SK-N-SH (cell line): ENCODE data around the gene ME1. TPM values are rescaled to one million over a fixed set of nuclear protein-coding genes. Genes with fewer than 3 reads are reported as not detected.
A peak's percentile ranks its signal among the peaks of the same experiment; 100 is the strongest.

Experiments
- CTCF ChIA-PET: fragments of 300-600, 350-600 bp; formaldehyde crosslinking; extraction: SDS; loops from one replicate; lab custom pipeline; 2021; lab: Yijun Ruan, JAX
- POLR2A ChIA-PET: fragments of 350-600 bp; sonication (Branson Sonifier 250); formaldehyde crosslinking; extraction: SDS; loops from one replicate; lab custom pipeline; 2020; ENCODE audit warnings: antibody characterized with exemption, inconsistent platforms; lab: Yijun Ruan, JAX
- DNase-seq: peaks from one replicate; pipeline ENCODE4 v3.0.0; 2012
- H2AFZ ChIP-seq: fragments of 200-600 bp; sonication (generic); 2 replicates; pipeline ENCODE4 v1.8.1; 2016; ENCODE audit warnings: antibody characterized with exemption, mild to moderate bottlenecking, low read depth
- H3F3A ChIP-seq: fragments of 200-600 bp; sonication (generic); replicated peaks from 2 replicates; pipeline ENCODE3; 2016; ENCODE audit warnings: antibody characterized with exemption, mild to moderate bottlenecking; ENCODE audit not compliant: insufficient read depth
- H3K27ac ChIP-seq, 2 experiments: fragments of 200-500 bp in 1 of 2; fragments of 200-600 bp in 1 of 2; sonication (Bioruptor generic) in 1 of 2; sonication (generic), shearing (Covaris generic) in 1 of 2; 2 replicates each; pipeline versions ENCODE4 v1.5.1 to v1.6.1; 2014 to 2016; ENCODE audit warnings: low read depth in 2 of 2, inconsistent platforms in 1 of 2, low read length in 1 of 2, mild to moderate bottlenecking in 1 of 2, mixed read lengths in 1 of 2
- H3K27me3 ChIP-seq: fragments of 200-600 bp; sonication (generic), shearing (Covaris generic); 2 replicates; pipeline ENCODE4 v1.6.1; 2016; ENCODE audit warnings: mixed run types; ENCODE audit not compliant: insufficient read depth
- H3K36me3 ChIP-seq, 2 experiments: fragments of 200-500 bp in 1 of 2; fragments of 200-600 bp in 1 of 2; sonication (Bioruptor generic) in 1 of 2; sonication (generic) in 1 of 2; replicated peaks in 1 of 2; 2 replicates each; pipeline versions ENCODE3 to v1.5.1; 2014 to 2016; ENCODE audit warnings: low read length in 1 of 2, mild to moderate bottlenecking in 1 of 2; ENCODE audit not compliant: insufficient read depth in 2 of 2, control insufficient read depth in 1 of 2
- H3K4me1 ChIP-seq, 2 experiments: fragments of 200-500 bp in 1 of 2; fragments of 200-600 bp in 1 of 2; sonication (Bioruptor generic) in 1 of 2; sonication (generic), shearing (Covaris generic) in 1 of 2; 2 replicates each; pipeline versions ENCODE4 v1.5.1 to v1.6.1; 2014 to 2016; ENCODE audit warnings: low read depth in 1 of 2, low read length in 1 of 2, mixed run types in 1 of 2; ENCODE audit not compliant: insufficient read depth in 2 of 2, control insufficient read depth in 1 of 2
- H3K4me2 ChIP-seq: fragments of 200-600 bp; sonication (generic), shearing (Covaris generic); 2 replicates; pipeline ENCODE4 v1.6.1; 2017; ENCODE audit warnings: mixed run types
- H3K4me3 ChIP-seq, 2 experiments: fragments of 200-500 bp in 1 of 2; fragments of 200-600 bp in 1 of 2; sonication (Bioruptor generic) in 1 of 2; sonication (generic), shearing (Covaris generic) in 1 of 2; 2 replicates each; pipeline versions ENCODE4 v1.5.1 to v1.8.1; 2014 to 2016; ENCODE audit warnings: low read depth in 2 of 2, inconsistent platforms in 1 of 2, low read length in 1 of 2, mild to moderate bottlenecking in 1 of 2, mixed read lengths in 1 of 2, moderate library complexity in 1 of 2
- H3K79me2 ChIP-seq: fragments of 200-600 bp; sonication (generic); 2 replicates; pipeline ENCODE4 v1.8.1; 2017; ENCODE audit warnings: mild to moderate bottlenecking; ENCODE audit not compliant: insufficient read depth
- H3K9ac ChIP-seq: fragments of 200-600 bp; sonication (generic); 2 replicates; pipeline ENCODE4 v1.6.1; 2017; ENCODE audit warnings: mixed run types
- H3K9me2 ChIP-seq: fragments of 200-600 bp; sonication (generic); 2 replicates; pipeline ENCODE4 v1.6.1; 2017; ENCODE audit warnings: mixed run types
- H3K9me3 ChIP-seq: fragments of 200-600 bp; sonication (generic); 2 replicates; pipeline ENCODE4 v1.6.1; 2017; ENCODE audit warnings: mixed run types, mild to moderate bottlenecking, moderate library complexity
- H4K20me1 ChIP-seq: fragments of 200-600 bp; sonication (generic); 2 replicates; pipeline ENCODE4 v1.6.1; 2017; ENCODE audit warnings: mild to moderate bottlenecking, mixed run types; ENCODE audit not compliant: insufficient read depth
- CHD2 ChIP-seq: fragments of 150-350 bp; IDR thresholded peaks from 2 replicates; pipeline ENCODE4 v1.6.1; 2018; ENCODE audit warnings: low read length; ENCODE audit not compliant: partially characterized antibody
- ELF1 ChIP-seq: IDR thresholded peaks from 2 replicates; pipeline ENCODE4 v1.4.0; 2012
- EP300 ChIP-seq, 2 experiments: IDR thresholded peaks; 2 replicates each; pipeline versions ENCODE4 v1.4.0 to v1.6.1; 2012; ENCODE audit warnings: borderline replicate concordance in 1 of 2, low read depth in 1 of 2, low read length in 1 of 2
- EZH2phosphoT487 ChIP-seq: fragments of 200-600 bp; sonication (generic); IDR thresholded peaks from 2 replicates; pipeline ENCODE4 v1.6.1; 2017; ENCODE audit warnings: low read depth, mixed run types, mild to moderate bottlenecking, antibody characterized with exemption, moderate library complexity, borderline replicate concordance
- FOSL2 ChIP-seq: IDR thresholded peaks from 2 replicates; pipeline ENCODE4 v1.4.0; 2012; ENCODE audit warnings: low read depth, mild to moderate bottlenecking, moderate library complexity, borderline replicate concordance
- FOXJ3 ChIP-seq: sonication (generic); formaldehyde crosslinking; IDR thresholded peaks from 2 replicates; pipeline ENCODE4 v1.5.1; 2020; ENCODE audit warnings: mild to moderate bottlenecking, missing genetic modification reagents
- FOXM1 ChIP-seq: IDR thresholded peaks from 2 replicates; pipeline ENCODE4 v1.4.0; 2012; ENCODE audit warnings: low read depth, mild to moderate bottlenecking
- GABPA ChIP-seq: IDR thresholded peaks from 2 replicates; pipeline ENCODE4 v1.4.0; 2012; ENCODE audit warnings: low read depth, mild to moderate bottlenecking
- GATA2 ChIP-seq: sonication (generic); formaldehyde crosslinking; IDR thresholded peaks from 2 replicates; pipeline ENCODE4 v1.5.0; 2020; ENCODE audit warnings: mild to moderate bottlenecking, missing genetic modification reagents
- JUND ChIP-seq: IDR thresholded peaks from 2 replicates; pipeline ENCODE4 v1.4.0; 2012
- MEF2A ChIP-seq: IDR thresholded peaks from 2 replicates; pipeline ENCODE4 v1.4.0; 2012; ENCODE audit warnings: low read depth, borderline replicate concordance
- MXI1 ChIP-seq: IDR thresholded peaks from 2 replicates; pipeline ENCODE4 v1.6.1; 2012; ENCODE audit warnings: mild to moderate bottlenecking, low read depth, low read length, improper control_type of control experiment
- NRF1 ChIP-seq: IDR thresholded peaks from 2 replicates; pipeline ENCODE4 v1.6.1; 2012; ENCODE audit warnings: low read depth, mild to moderate bottlenecking, low read length
- POLR2AphosphoS5 ChIP-seq: IDR thresholded peaks from 2 replicates; pipeline ENCODE4 v1.6.1; 2012; ENCODE audit warnings: low read depth, low read length
- RXRA ChIP-seq: IDR thresholded peaks from 2 replicates; pipeline ENCODE4 v1.4.0; 2012; ENCODE audit warnings: low read depth, mild to moderate bottlenecking, borderline replicate concordance
- SIN3A ChIP-seq: IDR thresholded peaks from 2 replicates; pipeline ENCODE4 v1.6.1; 2012; ENCODE audit warnings: low read depth, mild to moderate bottlenecking, low read length, moderate library complexity, borderline replicate concordance
- SMC3 ChIP-seq: IDR thresholded peaks from 2 replicates; pipeline ENCODE4 v1.6.1; 2012; ENCODE audit warnings: low read depth, low read length, improper control_type of control experiment
- TAF1 ChIP-seq: IDR thresholded peaks from 2 replicates; pipeline ENCODE4 v1.6.1; 2012; ENCODE audit warnings: low read depth, mild to moderate bottlenecking, low read length, moderate library complexity, borderline replicate concordance
- TCF12 ChIP-seq: IDR thresholded peaks from 2 replicates; pipeline ENCODE4 v1.4.0; 2012
- TEAD4 ChIP-seq: IDR thresholded peaks from 2 replicates; pipeline ENCODE4 v1.4.0; 2012; ENCODE audit warnings: mild to moderate bottlenecking, borderline replicate concordance; ENCODE audit not compliant: insufficient read depth
- YY1 ChIP-seq: IDR thresholded peaks from 2 replicates; pipeline ENCODE4 v1.4.0; 2012; ENCODE audit warnings: low read depth, mild to moderate bottlenecking
- WGBS: methylation state at CpG from one replicate; pipeline ENCODE4 v1.1.6; 2017; ENCODE audit warnings: low lambda C conversion rate; 5-methylcytosine and 5-hydroxymethylcytosine counted together
- polyA plus RNA-seq, 3 experiments: library from polyadenylated mRNA; depleted of rRNA; stranded (reverse); fragments of >200 nt; gene quantifications; 2 replicates each; pipeline ENCODE4 v1.2.3, GENCODE V29; 2012
- TF ChIP-seq, protein P1 (sequence below): fragments of 150-350 bp; IDR thresholded peaks from 2 replicates; pipeline ENCODE4 v1.6.1; 2017; ENCODE audit warnings: antibody characterized with exemption, low read length, low read depth, borderline replicate concordance
- TF ChIP-seq, protein P2 (sequence below): IDR thresholded peaks from 2 replicates; pipeline ENCODE4 v1.4.0; 2012; ENCODE audit warnings: low read depth, borderline replicate concordance
- TF ChIP-seq, protein P3 (sequence below): IDR thresholded peaks from 2 replicates; pipeline ENCODE4; 2012
- TF ChIP-seq, protein P4 (sequence below): fragments of 150-350 bp; IDR thresholded peaks from 2 replicates; pipeline ENCODE4 v1.6.1; 2016; ENCODE audit warnings: mild to moderate bottlenecking, low read depth, low read length
- TF ChIP-seq, protein P5 (sequence below): fragments of 200-600 bp; sonication (generic); IDR thresholded peaks from 2 replicates; pipeline ENCODE4 v1.6.1; 2017; ENCODE audit warnings: antibody characterized with exemption, mild to moderate bottlenecking, moderate library complexity

ME1 gene
- polyA plus RNA-seq, 1 of the 3 experiments (the other 2 are of a cell fraction) = 4.9 TPM

DNA sequence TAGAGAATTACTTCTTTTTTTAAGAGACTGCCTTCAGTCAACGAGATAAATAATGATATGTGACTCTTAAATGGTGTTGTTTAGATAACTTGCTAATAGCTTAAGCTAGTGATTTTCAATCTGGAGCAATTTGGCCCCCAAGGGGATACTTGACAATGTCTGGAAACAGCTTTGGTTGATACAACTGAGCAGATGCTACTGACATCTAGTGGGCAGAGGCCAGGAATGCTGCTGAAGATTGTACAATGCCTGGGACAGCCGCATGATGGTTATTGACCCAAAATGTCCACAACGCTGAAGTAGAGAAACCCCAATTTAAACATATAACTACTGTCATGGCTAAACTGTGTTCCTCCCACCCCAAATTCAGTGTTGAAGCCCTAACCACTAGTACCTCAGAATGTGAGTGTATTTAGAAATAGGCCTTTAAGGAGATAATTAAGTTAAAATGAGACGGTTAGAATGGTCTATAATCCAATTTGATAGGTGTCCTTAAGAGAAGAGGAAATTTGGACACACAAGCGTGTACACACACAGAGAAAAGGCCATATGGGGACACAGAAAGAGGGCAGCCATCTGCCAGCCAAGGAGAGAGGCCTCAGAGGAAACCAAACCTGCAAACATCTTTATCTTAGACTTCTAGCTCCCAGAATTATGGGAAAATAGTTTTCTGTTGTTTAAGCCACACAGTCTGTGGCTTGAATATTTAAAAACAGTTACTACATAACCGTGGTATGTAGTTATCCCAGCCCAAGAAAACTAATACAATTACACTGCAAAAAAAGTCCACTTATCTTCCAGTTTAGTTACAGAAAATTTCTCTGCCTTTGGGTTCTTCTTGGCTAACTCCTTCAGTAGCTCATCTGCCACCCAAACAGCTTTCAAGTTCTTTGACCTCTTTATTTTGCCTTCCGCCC lies 215.5 kb downstream of the ME1 start:
- CTCF ChIA-PET = interaction anchor here (0.6 to 13.0 kb wide), 41 partner anchors 8 to 1099 kb away, joined by 3 to 328 read pairs (median 3); partner anchors contain the start of genes DOP1A, PGM3, PRSS35 and RWDD2A
- Histone ChIP-seq H3K27ac (peak overlapping the region; percentile 64 to 72), H4K20me1 (no peaks in the 10 kb centered on the region), H3K36me3 (peaks cover 3 to 5% of the 10 kb centered on the region in 2 experiments), H3K27me3 (no peaks in the 10 kb centered on the region), H3K4me3 (peak overlapping the region in 1 of 2 experiments; percentile 16; a peak in 1 of 4 replicates), H3K4me1 (peaks cover 6 to 9% of the 10 kb centered on the region in 2 experiments; a peak in 3 of 4 replicates), H3K9me3 (no peaks in the 10 kb centered on the region), H2AFZ (peak overlapping the region; percentile 52; the same call in 1 of the 2 replicates), H3K9ac (peak overlapping the region; percentile 27; the same call in 1 of the 2 replicates), H3K79me2 (no peaks in the 10 kb centered on the region), H3K4me2 (peak overlapping the region; percentile 24; the same call in 1 of the 2 replicates), H3F3A (no peaks in the 10 kb centered on the region), H3K9me2 (no peaks in the 10 kb centered on the region)
- peak; percentile 51 for DNase-seq
- 25% methylated on average over 7 of the region's 7 CpGs for WGBS
- POLR2A ChIA-PET = interaction anchor here (0.7 to 1.7 kb wide), 2 partner anchors 148 to 150 kb away, joined by 5 to 8 read pairs; partner anchors contain the start of genes DOP1A and UBE3D
- TF ChIP-seq FOXM1 (no peak), EZH2phosphoT487 (no peak), FOXJ3 (CRISPR knock-in tag) (no peak), EP300 (IDR thresholded peaks at IDR 0.05; ENCODE audit: borderline replicate concordance in 1 of 2, low read depth in 1 of 2, low read length in 1 of 2) (no peak), NRF1 (no peak), SMC3 (peak; percentile 89), MXI1 (0 out of 2 replicates have a peak, but pooled peaks have one; percentile 46), RXRA (no peak), SIN3A (0 out of 2 replicates have a peak, but pooled peaks have one; percentile 34), YY1 (0 out of 2 replicates have a peak, but pooled peaks have one; percentile 29), GABPA (no peak), JUND (no peak), TEAD4 (no peak), FOSL2 (no peak), CHD2 (peak; percentile 62), TAF1 (no peak), TCF12 (no peak), MEF2A (no peak), POLR2AphosphoS5 (no peak), ELF1 (no peak), GATA2 (CRISPR knock-in tag) (no peak)
- TF ChIP-seq, protein P1, sequence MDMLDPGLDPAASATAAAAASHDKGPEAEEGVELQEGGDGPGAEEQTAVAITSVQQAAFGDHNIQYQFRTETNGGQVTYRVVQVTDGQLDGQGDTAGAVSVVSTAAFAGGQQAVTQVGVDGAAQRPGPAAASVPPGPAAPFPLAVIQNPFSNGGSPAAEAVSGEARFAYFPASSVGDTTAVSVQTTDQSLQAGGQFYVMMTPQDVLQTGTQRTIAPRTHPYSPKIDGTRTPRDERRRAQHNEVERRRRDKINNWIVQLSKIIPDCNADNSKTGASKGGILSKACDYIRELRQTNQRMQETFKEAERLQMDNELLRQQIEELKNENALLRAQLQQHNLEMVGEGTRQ = no peak
- TF ChIP-seq, protein P2, sequence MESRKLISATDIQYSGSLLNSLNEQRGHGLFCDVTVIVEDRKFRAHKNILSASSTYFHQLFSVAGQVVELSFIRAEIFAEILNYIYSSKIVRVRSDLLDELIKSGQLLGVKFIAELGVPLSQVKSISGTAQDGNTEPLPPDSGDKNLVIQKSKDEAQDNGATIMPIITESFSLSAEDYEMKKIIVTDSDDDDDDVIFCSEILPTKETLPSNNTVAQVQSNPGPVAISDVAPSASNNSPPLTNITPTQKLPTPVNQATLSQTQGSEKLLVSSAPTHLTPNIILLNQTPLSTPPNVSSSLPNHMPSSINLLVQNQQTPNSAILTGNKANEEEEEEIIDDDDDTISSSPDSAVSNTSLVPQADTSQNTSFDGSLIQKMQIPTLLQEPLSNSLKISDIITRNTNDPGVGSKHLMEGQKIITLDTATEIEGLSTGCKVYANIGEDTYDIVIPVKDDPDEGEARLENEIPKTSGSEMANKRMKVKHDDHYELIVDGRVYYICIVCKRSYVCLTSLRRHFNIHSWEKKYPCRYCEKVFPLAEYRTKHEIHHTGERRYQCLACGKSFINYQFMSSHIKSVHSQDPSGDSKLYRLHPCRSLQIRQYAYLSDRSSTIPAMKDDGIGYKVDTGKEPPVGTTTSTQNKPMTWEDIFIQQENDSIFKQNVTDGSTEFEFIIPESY = no peak
- TF ChIP-seq, protein P3, sequence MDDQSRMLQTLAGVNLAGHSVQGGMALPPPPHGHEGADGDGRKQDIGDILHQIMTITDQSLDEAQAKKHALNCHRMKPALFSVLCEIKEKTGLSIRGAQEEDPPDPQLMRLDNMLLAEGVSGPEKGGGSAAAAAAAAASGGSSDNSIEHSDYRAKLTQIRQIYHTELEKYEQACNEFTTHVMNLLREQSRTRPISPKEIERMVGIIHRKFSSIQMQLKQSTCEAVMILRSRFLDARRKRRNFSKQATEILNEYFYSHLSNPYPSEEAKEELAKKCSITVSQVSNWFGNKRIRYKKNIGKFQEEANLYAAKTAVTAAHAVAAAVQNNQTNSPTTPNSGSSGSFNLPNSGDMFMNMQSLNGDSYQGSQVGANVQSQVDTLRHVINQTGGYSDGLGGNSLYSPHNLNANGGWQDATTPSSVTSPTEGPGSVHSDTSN = no peak
- TF ChIP-seq, protein P4, sequence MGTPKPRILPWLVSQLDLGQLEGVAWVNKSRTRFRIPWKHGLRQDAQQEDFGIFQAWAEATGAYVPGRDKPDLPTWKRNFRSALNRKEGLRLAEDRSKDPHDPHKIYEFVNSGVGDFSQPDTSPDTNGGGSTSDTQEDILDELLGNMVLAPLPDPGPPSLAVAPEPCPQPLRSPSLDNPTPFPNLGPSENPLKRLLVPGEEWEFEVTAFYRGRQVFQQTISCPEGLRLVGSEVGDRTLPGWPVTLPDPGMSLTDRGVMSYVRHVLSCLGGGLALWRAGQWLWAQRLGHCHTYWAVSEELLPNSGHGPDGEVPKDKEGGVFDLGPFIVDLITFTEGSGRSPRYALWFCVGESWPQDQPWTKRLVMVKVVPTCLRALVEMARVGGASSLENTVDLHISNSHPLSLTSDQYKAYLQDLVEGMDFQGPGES = no peak
- TF ChIP-seq, protein P5, sequence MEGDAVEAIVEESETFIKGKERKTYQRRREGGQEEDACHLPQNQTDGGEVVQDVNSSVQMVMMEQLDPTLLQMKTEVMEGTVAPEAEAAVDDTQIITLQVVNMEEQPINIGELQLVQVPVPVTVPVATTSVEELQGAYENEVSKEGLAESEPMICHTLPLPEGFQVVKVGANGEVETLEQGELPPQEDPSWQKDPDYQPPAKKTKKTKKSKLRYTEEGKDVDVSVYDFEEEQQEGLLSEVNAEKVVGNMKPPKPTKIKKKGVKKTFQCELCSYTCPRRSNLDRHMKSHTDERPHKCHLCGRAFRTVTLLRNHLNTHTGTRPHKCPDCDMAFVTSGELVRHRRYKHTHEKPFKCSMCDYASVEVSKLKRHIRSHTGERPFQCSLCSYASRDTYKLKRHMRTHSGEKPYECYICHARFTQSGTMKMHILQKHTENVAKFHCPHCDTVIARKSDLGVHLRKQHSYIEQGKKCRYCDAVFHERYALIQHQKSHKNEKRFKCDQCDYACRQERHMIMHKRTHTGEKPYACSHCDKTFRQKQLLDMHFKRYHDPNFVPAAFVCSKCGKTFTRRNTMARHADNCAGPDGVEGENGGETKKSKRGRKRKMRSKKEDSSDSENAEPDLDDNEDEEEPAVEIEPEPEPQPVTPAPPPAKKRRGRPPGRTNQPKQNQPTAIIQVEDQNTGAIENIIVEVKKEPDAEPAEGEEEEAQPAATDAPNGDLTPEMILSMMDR = peak; percentile 95
